Hypothalamus (tissue), 51 donors: ENCODE results near the gene TUT1.
"Not testable (repeated sequence)": the region's sequence is repeated elsewhere in the genome, so short reads cannot be mapped to it uniquely, and the experiment has no call there.

Experiments
- DNase-seq, 51 donors: peaks; one replicate each; lab custom pipeline; 2025; lab: John Stamatoyannopoulos, UW

The TUT1 gene

GRCh38 chr11:62558669-62559068 is 32.7 kb downstream of the TUT1 start:
- DNase-seq: no peak

GRCh38 chr11:62556875-62557631 is 34.3 kb downstream of the TUT1 start:
- no peak for DNase-seq

GRCh38 chr11:62556108-62556874 is 35.0 kb downstream of the TUT1 start:
- peak in 37 of 51 donors; percentile 21 to 81 (median 63) for DNase-seq

- peak in 3 of 51 donors; percentile 13 to 21 (median 19) for DNase-seq
These were observed 35.7 kb downstream of the TUT1 start for GRCh38 chr11:62555464-62556107.

- DNase-seq: no peak
These were observed 36.7 kb downstream of the TUT1 start for GRCh38 chr11:62554387-62555167.

GRCh38 chr11:62553839-62554361 is 37.4 kb downstream of the TUT1 start:
- DNase-seq: no peak

GRCh38 chr11:62553080-62553838 is 38.1 kb downstream of the TUT1 start:
- peak in 17 of 51 donors; percentile 23 to 73 (median 40) for DNase-seq

- no peak for DNase-seq
These were observed 38.7 kb downstream of the TUT1 start for GRCh38 chr11:62552485-62553079.

GRCh38 chr11:62550478-62550877 is 40.8 kb downstream of the TUT1 start:
- DNase-seq: not testable (repeated sequence)

- no peak for DNase-seq
These were observed 42.6 kb downstream of the TUT1 start for GRCh38 chr11:62548545-62549335.

- no peak for DNase-seq
These were observed 43.5 kb downstream of the TUT1 start for GRCh38 chr11:62547691-62548281.

GRCh38 chr11:62546929-62547625 is 44.2 kb downstream of the TUT1 start:
- DNase-seq: peak in 1 of 51 donors; percentile 20

- DNase-seq: peak in 23 of 51 donors; percentile 17 to 65 (median 45)
These were observed 44.9 kb downstream of the TUT1 start, which contains the start of gene AHNAK for GRCh38 chr11:62546244-62546928. Gene AHNAK, minus strand, starts transcription at chr11:62546806. Its CDS starts 10,708 bp downstream, at chr11:62536098.

GRCh38 chr11:62545437-62546243 is 45.7 kb downstream of the TUT1 start:
- peak in 27 of 51 donors; percentile 20 to 71 (median 48) for DNase-seq

GRCh38 chr11:62544581-62545436 is 46.5 kb downstream of the TUT1 start:
- no peak for DNase-seq
